BLaER1 treated with 17β-estradiol and CSF1 and Interleukin-3, amounts not matched to agents 10 nM and 100 nM (cell line): Measurements from ENCODE around the gene TNNC1.

Experiments used
- H3K27ac ChIP-seq, 11 experiments: shearing (Covaris generic); formaldehyde crosslinking; 2 replicates each; pipeline ENCODE4 v1.8.1; 2022
- H3K27me3 ChIP-seq, 11 experiments: shearing (Covaris generic); formaldehyde crosslinking; 2 replicates each; pipeline ENCODE4 v1.8.1; 2022
- H3K36me3 ChIP-seq, 11 experiments: shearing (Covaris generic); formaldehyde crosslinking; 2 replicates each; pipeline ENCODE4 v1.8.1; 2022
- H3K4me1 ChIP-seq, 10 experiments: shearing (Covaris generic); formaldehyde crosslinking; 2 replicates each; pipeline ENCODE4 v1.8.1; 2022
- H3K4me2 ChIP-seq, 11 experiments: shearing (Covaris generic); formaldehyde crosslinking; 2 replicates each; pipeline ENCODE4 v1.8.1; 2022
- H3K4me3 ChIP-seq, 10 experiments: shearing (Covaris generic); formaldehyde crosslinking; 2 replicates each; pipeline ENCODE4 v1.8.1; 2022
- H3K9ac ChIP-seq, 11 experiments: shearing (Covaris generic); formaldehyde crosslinking; 2 replicates each; pipeline ENCODE4 v1.8.1; 2022
- H3K9me3 ChIP-seq, 11 experiments: shearing (Covaris generic); formaldehyde crosslinking; replicated peaks in 1 of 11; 2 replicates each; pipeline ENCODE4 v1.8.1; 2022
- H4K20me1 ChIP-seq, 11 experiments: shearing (Covaris generic); formaldehyde crosslinking; 2 replicates each; pipeline ENCODE4 v1.8.1; 2022
- Cebpa-rat ChIP-seq, 11 experiments: shearing (Covaris generic); IDR thresholded peaks; 2 replicates each; pipeline ENCODE4 v1.8.1; 2022

The TNNC1 gene

DNA sequence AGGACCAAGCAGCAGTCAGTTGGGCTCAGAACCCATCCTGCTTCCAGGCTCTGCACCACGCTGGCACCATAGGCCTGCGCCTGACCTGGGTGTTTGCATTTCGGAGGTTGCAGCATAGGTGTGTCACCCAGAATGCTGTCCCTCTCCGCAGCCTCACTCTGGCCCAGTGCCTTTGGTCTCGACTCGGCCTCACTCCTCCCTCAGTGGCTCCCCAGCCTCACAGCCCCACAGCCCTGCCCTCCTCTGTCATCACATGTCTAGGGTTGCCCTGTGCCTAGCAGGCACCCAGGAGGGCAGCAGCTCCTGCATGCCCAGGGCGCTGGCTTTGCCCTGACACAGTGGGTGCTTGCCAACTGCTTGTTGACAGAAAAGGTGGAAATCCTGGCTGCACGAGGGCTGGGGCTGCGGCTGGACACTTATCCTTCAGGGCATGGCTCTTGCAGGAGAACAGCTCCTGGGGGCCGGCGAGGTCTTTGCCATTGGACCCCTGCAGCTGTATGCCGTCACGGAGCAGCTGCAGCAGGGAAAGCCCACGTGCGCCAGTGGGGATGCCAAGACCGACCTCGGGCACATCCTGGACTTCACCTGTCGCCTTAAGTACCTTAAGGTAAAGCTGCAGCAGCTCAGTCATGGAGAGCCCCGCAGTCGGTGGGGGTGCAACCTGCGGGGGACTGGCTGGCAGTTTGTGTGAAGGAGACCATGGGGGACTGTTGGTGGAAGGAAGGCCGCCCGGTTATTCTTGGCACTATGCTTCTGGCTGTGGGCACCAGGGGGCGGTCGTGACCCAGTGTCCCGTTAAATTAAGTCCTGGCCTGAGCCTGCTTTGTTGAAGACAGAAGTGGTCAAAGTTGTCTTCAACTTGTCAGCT is 17.8 kb upstream of the TNNC1 start:
- peaks cover 62 to 98% (median 87%) of the 10 kb centered on the region in 11 experiments for H3K36me3 ChIP-seq
- peak overlapping the region in 5 of 11 experiments; percentile 1 to 59 (median 31); a peak in 3 of 22 replicates for H3K9ac ChIP-seq
- no peaks in the 10 kb centered on the region for H3K9me3 ChIP-seq
- H3K4me1 ChIP-seq = peaks cover 27 to 99% (median 86%) of the 10 kb centered on the region in 10 experiments
- peak overlapping the region in 10 of 11 experiments; percentile 61 to 94 (median 77); a peak in 15 of 22 replicates for H3K4me2 ChIP-seq
- peak overlapping the region in 4 of 11 experiments; percentile 58 to 72 (median 64); a peak in 4 of 22 replicates for H3K27ac ChIP-seq
- TF ChIP-seq Cebpa-rat (IDR thresholded peaks at IDR 0.05) = no peak
- peaks cover 0 to 71% (median 16%) of the 10 kb centered on the region in 11 experiments; a peak in 13 of 22 replicates for H4K20me1 ChIP-seq
- no peaks in the 10 kb centered on the region for H3K27me3 ChIP-seq
- H3K4me3 ChIP-seq = no peak overlapping the region

DNA sequence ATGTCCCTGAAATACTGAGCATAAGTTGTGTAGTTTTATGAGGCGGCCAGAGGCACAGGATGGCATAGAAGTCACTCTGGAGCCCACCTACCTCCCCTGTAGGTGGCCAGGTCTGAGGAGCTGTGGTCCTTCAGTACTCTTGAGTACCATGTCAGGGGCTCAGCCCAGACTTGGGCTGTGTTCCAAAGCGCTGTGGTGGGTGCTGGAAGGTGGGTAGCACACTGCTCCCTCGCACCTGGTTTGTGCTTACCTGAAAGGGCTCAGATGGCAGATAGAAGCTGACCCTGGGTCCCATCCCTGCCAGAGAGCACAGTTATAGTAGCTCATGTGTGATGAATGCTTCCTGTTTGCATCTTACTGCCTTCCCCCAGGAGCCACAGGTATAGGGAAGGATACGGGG is 17.1 kb upstream of the TNNC1 start:
- Histone ChIP-seq H3K36me3 (peaks cover 68 to 98% (median 87%) of the 10 kb centered on the region in 11 experiments), H3K27me3 (no peaks in the 10 kb centered on the region), H3K27ac (peak overlapping the region in 5 of 11 experiments; percentile 10 to 66 (median 24); a peak in 6 of 22 replicates), H3K4me2 (peak overlapping the region in 3 of 11 experiments; percentile 75 to 93 (median 88); a peak in 3 of 22 replicates), H3K9ac (peak overlapping the region in 4 of 11 experiments; percentile 1 to 28 (median 26); a peak in 3 of 22 replicates), H3K4me1 (peaks cover 27 to 99% (median 81%) of the 10 kb centered on the region in 10 experiments), H3K4me3 (no peak overlapping the region), H4K20me1 (peaks cover 0 to 77% (median 18%) of the 10 kb centered on the region in 11 experiments; a peak in 13 of 22 replicates), H3K9me3 (no peaks in the 10 kb centered on the region)
- no peak for TF ChIP-seq Cebpa-rat (IDR thresholded peaks at IDR 0.05)

DNA sequence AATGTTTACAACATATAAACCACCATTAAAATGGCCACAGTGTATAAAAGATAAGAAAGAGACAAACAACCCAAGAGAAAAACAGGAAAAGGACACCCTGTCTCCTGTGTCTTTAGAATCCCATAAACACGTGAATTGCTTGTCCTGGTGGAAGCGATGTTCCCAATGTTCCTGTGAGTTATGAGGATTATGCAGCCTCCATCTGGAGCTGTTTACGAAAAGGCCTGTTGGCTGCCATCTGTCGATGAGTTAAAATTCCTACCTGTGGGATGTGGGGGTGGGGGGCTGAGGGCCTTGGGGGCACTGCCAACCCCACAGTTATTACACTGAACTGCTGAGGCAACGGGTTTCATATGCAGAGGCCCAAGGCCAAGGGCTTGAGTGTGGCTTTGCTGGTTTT is 15.2 kb upstream of the TNNC1 start:
- Histone ChIP-seq H3K9ac (peak overlapping the region in 5 of 11 experiments; percentile 56 to 70 (median 58); a peak in 5 of 22 replicates), H3K4me2 (peak overlapping the region in 6 of 11 experiments; percentile 47 to 83 (median 64); a peak in 6 of 22 replicates), H4K20me1 (peaks cover 9 to 94% (median 36%) of the 10 kb centered on the region in 11 experiments; a peak in 17 of 22 replicates), H3K36me3 (peaks cover 71 to 98% (median 89%) of the 10 kb centered on the region in 11 experiments), H3K4me3 (no peak overlapping the region), H3K27ac (peak overlapping the region in 6 of 11 experiments; percentile 37 to 69 (median 54); a peak in 9 of 22 replicates), H3K27me3 (no peaks in the 10 kb centered on the region), H3K9me3 (no peaks in the 10 kb centered on the region), H3K4me1 (peaks cover 27 to 89% (median 67%) of the 10 kb centered on the region in 10 experiments)
- no peak for TF ChIP-seq Cebpa-rat (IDR thresholded peaks at IDR 0.05)

DNA sequence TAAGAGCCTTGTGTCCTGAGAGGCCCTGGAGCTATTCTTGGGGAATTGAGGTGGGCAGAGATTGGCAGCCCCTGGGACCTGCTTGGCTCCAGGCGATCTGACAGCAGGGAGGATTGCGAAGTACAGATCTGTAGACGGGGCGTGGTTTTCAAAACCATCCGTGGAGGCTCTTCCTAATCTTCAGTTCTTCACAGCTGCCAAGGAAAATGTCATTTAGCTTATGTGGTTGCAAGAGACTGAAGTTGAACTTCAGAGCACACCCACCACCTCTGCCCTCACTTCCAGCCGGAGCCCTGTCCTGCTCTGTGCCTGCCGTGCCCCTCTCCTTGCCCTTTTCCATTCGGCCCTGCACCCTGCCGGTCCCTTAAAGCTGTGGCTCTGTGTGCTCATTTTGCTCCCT is 14.5 kb upstream of the TNNC1 start:
- peaks cover 71 to 96% (median 89%) of the 10 kb centered on the region in 11 experiments for H3K36me3 ChIP-seq
- peak overlapping the region; percentile 21 to 70 (median 56); a peak in 16 of 22 replicates for H3K9ac ChIP-seq
- no peaks in the 10 kb centered on the region for H3K27me3 ChIP-seq
- no peaks in the 10 kb centered on the region for H3K9me3 ChIP-seq
- peaks cover 21 to 89% (median 62%) of the 10 kb centered on the region in 10 experiments for H3K4me1 ChIP-seq
- H4K20me1 ChIP-seq = peaks cover 12 to 98% (median 43%) of the 10 kb centered on the region in 11 experiments; a peak in 17 of 22 replicates
- H3K4me2 ChIP-seq = peak overlapping the region in 10 of 11 experiments; percentile 31 to 83 (median 62); a peak in 19 of 22 replicates
- peak in 3 of 11 experiments; percentile 19 to 34 (median 29); a peak in 2 of 22 replicates for TF ChIP-seq Cebpa-rat (IDR thresholded peaks at IDR 0.05)
- H3K27ac ChIP-seq = peak overlapping the region in 9 of 11 experiments; percentile 20 to 69 (median 55); a peak in 18 of 22 replicates
- H3K4me3 ChIP-seq = no peak overlapping the region

DNA sequence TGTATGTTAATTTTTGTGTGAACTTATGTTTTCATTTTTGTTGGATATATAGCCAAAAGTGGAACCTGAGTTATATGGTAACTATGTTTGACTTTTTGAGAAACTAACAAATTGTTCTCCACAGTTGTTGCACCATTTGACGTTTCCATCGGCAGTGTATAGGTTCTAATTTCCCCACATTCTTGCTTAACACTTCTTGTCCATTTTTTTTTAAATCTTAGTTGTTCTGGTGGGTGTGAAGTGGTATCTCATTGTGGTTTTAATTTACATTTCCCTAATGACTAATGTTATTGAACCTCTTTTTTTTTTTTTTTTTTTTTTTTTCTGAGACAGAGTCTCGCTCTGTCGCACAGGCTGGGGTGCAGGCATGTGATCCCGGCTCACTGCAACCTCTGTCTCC is 9.6 kb upstream of the TNNC1 start:
- no peak overlapping the region for H3K9ac ChIP-seq
- no peak overlapping the region for H3K4me3 ChIP-seq
- peaks cover 28 to 97% (median 61%) of the 10 kb centered on the region in 11 experiments; a peak in 20 of 22 replicates for H4K20me1 ChIP-seq
- H3K9me3 ChIP-seq = no peaks in the 10 kb centered on the region
- H3K27ac ChIP-seq = peak overlapping the region in 2 of 11 experiments; percentile 9 to 46; a peak in 2 of 22 replicates
- H3K4me2 ChIP-seq = peak overlapping the region in 6 of 11 experiments; percentile 8 to 45 (median 28); a peak in 7 of 22 replicates
- no peaks in the 10 kb centered on the region for H3K27me3 ChIP-seq
- peaks cover 86 to 100% (median 97%) of the 10 kb centered on the region in 11 experiments for H3K36me3 ChIP-seq
- H3K4me1 ChIP-seq = peaks cover 3 to 89% (median 36%) of the 10 kb centered on the region in 10 experiments; a peak in 19 of 20 replicates
- TF ChIP-seq Cebpa-rat (IDR thresholded peaks at IDR 0.05) = no peak

DNA sequence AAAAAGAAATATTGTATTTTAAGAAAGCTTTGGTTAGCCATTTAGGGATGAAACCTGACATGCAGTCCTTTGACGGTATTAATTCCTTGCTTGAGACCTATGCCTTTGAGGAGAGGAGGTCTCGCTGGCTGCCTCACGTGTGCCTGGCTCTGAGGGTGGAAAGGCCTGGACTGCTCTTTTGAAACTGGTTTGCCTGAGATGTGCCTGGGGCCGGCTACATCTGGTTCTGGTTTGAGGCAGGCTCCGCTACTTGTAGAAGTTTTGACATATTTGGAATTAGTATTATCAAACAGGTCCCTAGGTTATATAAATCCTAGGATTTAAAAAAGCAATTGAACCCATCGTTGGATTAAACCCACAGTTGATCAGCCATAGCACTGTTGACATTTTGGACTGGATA is 8.0 kb upstream of the TNNC1 start:
- peak overlapping the region in 3 of 11 experiments; percentile 39 to 45 (median 45); a peak in 4 of 22 replicates for H3K4me2 ChIP-seq
- no peak overlapping the region for H3K9ac ChIP-seq
- H3K4me1 ChIP-seq = peaks cover 10 to 89% (median 35%) of the 10 kb centered on the region in 10 experiments
- TF ChIP-seq Cebpa-rat (IDR thresholded peaks at IDR 0.05) = no peak
- peaks cover 35 to 96% (median 64%) of the 10 kb centered on the region in 11 experiments; a peak in 19 of 22 replicates for H4K20me1 ChIP-seq
- no peaks in the 10 kb centered on the region for H3K27me3 ChIP-seq
- 0 out of 22 replicates have a peak overlapping the region, but pooled peaks of 1 of the 11 experiments have one; percentile 10 for H3K27ac ChIP-seq
- no peaks in the 10 kb centered on the region for H3K9me3 ChIP-seq
- no peak overlapping the region for H3K4me3 ChIP-seq
- H3K36me3 ChIP-seq = peaks cover 90 to 100% (median 98%) of the 10 kb centered on the region in 11 experiments

DNA sequence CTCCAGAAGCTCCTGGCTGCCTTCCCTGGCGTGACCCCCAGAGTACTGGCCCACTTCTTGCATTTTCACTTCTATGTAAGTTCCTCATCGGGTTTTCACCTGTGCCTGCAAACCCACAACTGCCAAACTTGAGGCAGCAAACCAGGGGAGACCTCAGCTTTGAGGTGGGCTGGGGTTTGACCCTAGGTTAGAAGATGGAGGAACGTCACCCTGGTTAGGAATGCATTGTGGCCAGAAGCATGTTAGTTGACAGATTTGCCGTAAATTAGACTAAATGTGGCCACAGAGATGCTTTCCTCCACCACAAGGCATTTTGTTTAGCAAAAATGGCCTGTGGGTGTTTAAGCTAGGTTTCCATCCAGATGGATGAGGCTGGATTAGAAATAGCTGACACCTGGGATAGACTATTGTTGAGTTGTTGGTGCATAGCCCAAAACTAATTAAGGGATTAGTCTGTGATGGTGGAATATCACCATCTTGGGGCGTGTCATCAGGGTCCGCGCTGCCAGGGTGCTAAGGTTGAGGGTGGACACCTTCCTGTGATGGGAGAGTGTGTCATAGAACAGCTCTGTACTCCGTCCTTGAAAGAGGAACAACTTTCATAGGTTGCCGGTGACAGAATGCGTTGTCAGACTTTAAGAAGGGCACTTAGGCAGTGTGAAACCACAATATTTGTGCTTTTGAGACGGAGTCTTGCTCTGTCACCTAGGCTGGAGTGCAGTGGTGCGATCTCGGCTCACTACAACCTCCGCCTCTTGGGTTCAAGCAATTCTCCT is 5.1 kb upstream of the TNNC1 start:
- TF ChIP-seq Cebpa-rat (IDR thresholded peaks at IDR 0.05) = no peak
- H3K27ac ChIP-seq = no peak overlapping the region
- H3K4me2 ChIP-seq = peak overlapping the region in 3 of 11 experiments; percentile 3 to 99 (median 98); a peak in 3 of 22 replicates
- H3K4me1 ChIP-seq = peaks cover 25 to 89% (median 50%) of the 10 kb centered on the region in 10 experiments
- H3K36me3 ChIP-seq = peaks cover 63 to 72% (median 70%) of the 10 kb centered on the region in 11 experiments
- no peaks in the 10 kb centered on the region for H3K27me3 ChIP-seq
- H4K20me1 ChIP-seq = peaks cover 30 to 74% (median 52%) of the 10 kb centered on the region in 11 experiments; a peak in 19 of 22 replicates
- H3K9ac ChIP-seq = no peak overlapping the region
- no peak overlapping the region for H3K4me3 ChIP-seq
- no peaks in the 10 kb centered on the region for H3K9me3 ChIP-seq
